Cardiac ventricle fibroblast (primary cell): ENCODE results near the gene SCGB1D2. TPM values are rescaled to one million over a fixed set of nuclear protein-coding genes. Genes with fewer than 3 reads are reported as not detected.

Experiments
- total RNA-seq: library from RNA; depleted of rRNA; stranded (reverse); fragments of >200 nt; gene quantifications from 2 replicates; pipeline ENCODE4 v1.2.3, GENCODE V29; 2015

Gene SCGB1D2
- not detected in 2 replicates for total RNA-seq

GRCh38 chr11:62242021-62242420 lies at the start of gene SCGB1D2:
TSS of gene SCGB1D2 (plus strand) at chr11:62242239. CDS start at chr11:62242308, 69 bp downstream.

GRCh38 chr11:62269654-62270278 lies 27.7 kb downstream of the SCGB1D2 start, which contains the start of gene SCGB2A2:
TSS of gene SCGB2A2 (plus strand) at chr11:62270158. CDS start at chr11:62270217, 59 bp downstream.

Other genes with a start within 250 kb of the SCGB1D2 start
- gene INCENP, start 118.2 kb upstream of the SCGB1D2 start, total RNA-seq: 19.8 and 21.2 TPM in 2 replicates
- not detected in 2 replicates for gene SCGB1D1, start 52.0 kb upstream of the SCGB1D2 start, total RNA-seq
- gene SCGB2A1, start 33.6 kb upstream of the SCGB1D2 start, total RNA-seq: not detected in 2 replicates
- gene SCGB2A2, start 27.9 kb downstream of the SCGB1D2 start, total RNA-seq: not detected in 2 replicates
- not detected in 2 replicates for gene SCGB1D4, start 56.8 kb downstream of the SCGB1D2 start, total RNA-seq
- 0.15 and 0.44 TPM in 2 replicates for gene ASRGL1, start 95.2 kb downstream of the SCGB1D2 start, total RNA-seq
- gene SCGB1A1, start 176.8 kb downstream of the SCGB1D2 start, total RNA-seq: not detected in 2 replicates